Measurements from ENCODE around the gene CCDC39. TPM values are rescaled to one million over a fixed set of nuclear protein-coding genes. Genes with fewer than 3 reads are reported as not detected.

CCDC39 gene
- total and polyA plus RNA-seq, 2 of the 8 experiments (the other 6 are each of a cell fraction or from before 2014, with no cell fraction given), result 0.12 to 0.80 TPM

- Histone ChIP-seq H3K9me3 (ENCODE audit: insufficient read depth in 2 of 2, low read depth in 1 of 2, low read length in 1 of 2) (no peaks in the 10 kb centered on the region), H3K56ac (replicated peaks; ENCODE audit: insufficient read length, low read depth, low read length) (no peak overlapping the region), H3K36me3 (ENCODE audit: control insufficient read depth in 2 of 4, insufficient read depth in 4 of 4, low read length in 3 of 4) (peaks cover 0 to 16% (median 4%) of the 10 kb centered on the region in 4 experiments; a peak in 4 of 8 replicates), H3K9ac (replicated peaks in 1 of 4; ENCODE audit: extremely low read depth in 1 of 4, low read depth in 3 of 4, low read length in 3 of 4) (no peak overlapping the region), H4K8ac (ENCODE audit: extremely low read depth, insufficient read depth, low read length) (no peak overlapping the region), H2BK5ac (ENCODE audit: low read depth, low read length) (no peak overlapping the region), H3K23me2 (ENCODE audit: low read depth, low read length) (no peaks in the 10 kb centered on the region; the same call in 1 of the 2 replicates), H3K4me1 (replicated peaks in 1 of 4; ENCODE audit: control insufficient read depth in 3 of 4, insufficient read depth in 4 of 4, low read length in 3 of 4) (no peaks in the 10 kb centered on the region; a peak in 1 of 7 replicates), H2BK120ac (replicated peaks; ENCODE audit: low read depth, low read length) (no peak overlapping the region), H4K5ac (ENCODE audit: insufficient read length, low read depth, low read length) (no peak overlapping the region), H3K14ac (ENCODE audit: insufficient read length) (no peak overlapping the region), H2BK12ac (ENCODE audit: low read depth, low read length) (no peak overlapping the region), H2BK15ac (ENCODE audit: low read length) (no peak overlapping the region), H4K91ac (replicated peaks; ENCODE audit: insufficient read length, low read length) (no peak overlapping the region), H2BK20ac (ENCODE audit: low read length) (no peak overlapping the region), H3K4ac (replicated peaks; ENCODE audit: insufficient read length, low read depth, low read length) (no peak overlapping the region), H3K18ac (ENCODE audit: extremely low read depth, low read length) (no peak overlapping the region), H3K4me3 (ENCODE audit: extremely low read depth in 1 of 4, insufficient read depth in 2 of 4, low read depth in 3 of 4, low read length in 4 of 4) (no peak overlapping the region), H3K79me2 (ENCODE audit: control insufficient read depth in 1 of 2, insufficient read depth in 2 of 2, low read length in 2 of 2) (peaks cover 0 to 21% of the 10 kb centered on the region in 2 experiments; a peak in 2 of 4 replicates), H2AFZ (ENCODE audit: low read length) (no peak overlapping the region), H3K27me3 (replicated peaks in 1 of 4; ENCODE audit: control insufficient read depth in 3 of 4, extremely low read depth in 1 of 4, insufficient read depth in 3 of 4, low read length in 3 of 4) (no peaks in the 10 kb centered on the region), H3K79me1 (ENCODE audit: low read depth, low read length) (no peaks in the 10 kb centered on the region), H3K4me2 (ENCODE audit: insufficient read depth in 1 of 2, low read depth in 2 of 2, low read length in 2 of 2) (no peak overlapping the region; a peak in 1 of 4 replicates), H3K27ac (ENCODE audit: low read depth, low read length) (no peak overlapping the region), H3K23ac (ENCODE audit: insufficient read length) (no peak overlapping the region), H2AK5ac (ENCODE audit: low read depth, low read length) (no peak overlapping the region), H4K20me1 (replicated peaks in 1 of 2; ENCODE audit: control insufficient read depth in 1 of 2, insufficient read depth in 2 of 2, low read length in 2 of 2) (no peaks in the 10 kb centered on the region)
- ChIA-PET CTCF (ENCODE audit: partially characterized antibody) (interaction anchor here (0.9 to 1.7 kb wide), 2 partner anchors 79 to 571 kb away, joined by 3 to 5 read pairs; partner anchors contain the start of gene CCDC39), POLR2A (ENCODE audit: partially characterized antibody) (interaction anchor here (0.7 kb wide), 1 partner anchor 806 kb away, joined by 3 read pairs; no protein-coding TSS in a partner anchor)
- WGBS, 2 experiments (ENCODE audit: extremely low coverage in 1 of 2, insufficient coverage in 1 of 2, insufficient read length in 1 of 2, insufficient replicate concordance in 2 of 2, low coverage in 1 of 2, low lambda C conversion rate in 2 of 2, missing lambda C conversion rate in 1 of 2), result 95% methylated on average over 15 of the region's 15 CpGs; no CpG with 5 or more reads in 1 of the 2 experiments
- DNase-seq (ENCODE audit: low read depth in 1 of 2, low spot score in 2 of 2), result no peak
- FAIRE-seq, result no peak
- TF ChIP-seq MAX (IDR thresholded peaks at IDR 0.05) (no peak), TCF12 (IDR thresholded peaks at IDR 0.05; ENCODE audit: low read depth, low read length) (no peak), USF2 (IDR thresholded peaks at IDR 0.05; ENCODE audit: low read length) (no peak), HDAC6 (IDR thresholded peaks at IDR 0.05; ENCODE audit: low read depth, low read length) (no peak), ASH2L (IDR thresholded peaks at IDR 0.05; ENCODE audit: low read length) (no peak), POU5F1 (IDR thresholded peaks at IDR 0.05; ENCODE audit: low read depth, low read length) (no peak), EP300 (IDR thresholded peaks at IDR 0.05; ENCODE audit: borderline replicate concordance in 1 of 2, low read depth in 2 of 2, low read length in 2 of 2) (no peak), JUN (IDR thresholded peaks at IDR 0.05; ENCODE audit: low read depth, low read length) (no peak), CBX5 (IDR thresholded peaks at IDR 0.05; ENCODE audit: low read depth, low read length) (no peak), SUZ12 (IDR thresholded peaks at IDR 0.05; ENCODE audit: low read length) (no peak), BCL11A (IDR thresholded peaks at IDR 0.05; ENCODE audit: low read depth in 2 of 2, low read length in 2 of 2) (no peak)
These were observed 78.8 kb downstream of the CCDC39 start for GRCh38 chr3:180600473-180600872.
